Measurements from ENCODE around the gene ACTA2. TPM values are rescaled to one million over a fixed set of nuclear protein-coding genes. Genes with fewer than 3 reads are reported as not detected.

ACTA2 gene
- total RNA-seq, 1 experiment from 2014 or later, result 2.4 TPM

- no peaks in the 10 kb centered on the region for H3K9me3 ChIP-seq (ENCODE audit: control insufficient read depth, low read depth, low read length)
- no peak overlapping the region for H3K56ac ChIP-seq (ENCODE audit: insufficient read length, low read depth, low read length)
- H4K20me1 ChIP-seq (ENCODE audit: control insufficient read depth, insufficient read depth, insufficient read length), result no peaks in the 10 kb centered on the region
- H3K23me2 ChIP-seq (ENCODE audit: insufficient read length, low read depth, low read length, poor library complexity, severe bottlenecking), result no peaks in the 10 kb centered on the region
- H3K18ac ChIP-seq (ENCODE audit: insufficient read length, low read depth, low read length), result no peak overlapping the region
- no peak overlapping the region for H2BK20ac ChIP-seq (ENCODE audit: low read depth, low read length, poor library complexity, severe bottlenecking)
- H3K4ac ChIP-seq (ENCODE audit: low read depth, low read length), result no peak overlapping the region
- Mint-ChIP-seq H3K27me3 (ENCODE audit: low read depth) (no peaks in the 10 kb centered on the region), H3K36me3 (ENCODE audit: insufficient read depth in 1 of 3, low read depth in 3 of 3) (no peaks in the 10 kb centered on the region), H3K4me3 (no peak overlapping the region), H3K9me3 (no peaks in the 10 kb centered on the region), H3K27ac (no peak overlapping the region), H3K4me1 (peaks cover 0 to 9% of the 10 kb centered on the region in 2 experiments; a peak in 2 of 4 replicates)
- no peak for DNase-seq
- no peak overlapping the region for H3K9ac ChIP-seq (ENCODE audit: extremely low read depth, insufficient read length, low read length)
- no peak overlapping the region for H4K91ac ChIP-seq (ENCODE audit: insufficient read length, low read depth, low read length)
- H2BK12ac ChIP-seq (ENCODE audit: insufficient read length, low read depth, low read length), result no peak overlapping the region
- no peak overlapping the region for H4K8ac ChIP-seq (replicated peaks; ENCODE audit: insufficient read length, low read depth, low read length)
- no peak overlapping the region for H2BK5ac ChIP-seq (ENCODE audit: insufficient read length, low read length)
- no peak overlapping the region for H2AK5ac ChIP-seq (ENCODE audit: insufficient read length, low read length)
- H3K79me2 ChIP-seq (ENCODE audit: insufficient read depth, low read length), result no peaks in the 10 kb centered on the region
- no CpG with 5 or more reads among the region's 2 CpGs for WGBS (ENCODE audit: extremely low coverage, insufficient read length, low lambda C conversion rate)
- no peak overlapping the region for H3K23ac ChIP-seq (ENCODE audit: insufficient read length, low read depth, low read length)
- H3K4me2 ChIP-seq (ENCODE audit: insufficient read depth, insufficient read length, low read length), result no peak overlapping the region
- no peak overlapping the region for H2BK15ac ChIP-seq (ENCODE audit: low read depth, low read length)
- H4K5ac ChIP-seq (ENCODE audit: insufficient read length, low read depth, low read length), result no peak overlapping the region
- H3K27me3 ChIP-seq (ENCODE audit: insufficient read depth, low read length), result no peaks in the 10 kb centered on the region
- no peak overlapping the region for H3T11ph ChIP-seq (ENCODE audit: low read length)
- H3K79me1 ChIP-seq (ENCODE audit: insufficient read depth, low read depth, low read length, poor library complexity, severe bottlenecking), result no peaks in the 10 kb centered on the region
- H3K4me1 ChIP-seq (ENCODE audit: insufficient read depth, low read length), result no peaks in the 10 kb centered on the region
- no peak overlapping the region for H2AFZ ChIP-seq (ENCODE audit: low read length)
- no peak for TF ChIP-seq CTCF (conservative IDR thresholded peaks at IDR 0.05)
- H3K27ac ChIP-seq (ENCODE audit: insufficient read length, low read depth, low read length), result no peak overlapping the region
- H2BK120ac ChIP-seq (ENCODE audit: low read depth, low read length, poor library complexity, severe bottlenecking), result no peak overlapping the region
- H3K14ac ChIP-seq (ENCODE audit: insufficient read depth, low read length), result no peak overlapping the region
Measured at GRCh38 chr10:88962336-88962735, 9.8 kb upstream of the ACTA2 start.
